ENCODE results near the gene GALNT13. TPM values are rescaled to one million over a fixed set of nuclear protein-coding genes. Genes with fewer than 3 reads are reported as not detected.

The GALNT13 gene
- total RNA-seq, 8 experiments from 2014 or later = 5.7 to 46.1 (median 16.6) TPM

GRCh38 chr2:153886833-153887232 is 15.1 kb downstream of the GALNT13 start:
- ATAC-seq (replicated peaks in 6 of 8) = no peak
- H3K27ac ChIP-seq = no peak overlapping the region
- in situ Hi-C loops (cut with MboI; ENCODE audit: low pct_unique_long_range_greater_than_20kb in 2 of 9, low sequenced_read_pairs in 9 of 9, unreplicated experiment in 9 of 9) = no loop called here
- no peak overlapping the region for H3K4me3 ChIP-seq
- peaks cover 4 to 5% of the 10 kb centered on the region in 2 donors for H3K4me1 ChIP-seq (replicated peaks in 1 of 2)

- in situ Hi-C loops (cut with MboI; ENCODE audit: low pct_unique_long_range_greater_than_20kb in 2 of 9, low sequenced_read_pairs in 9 of 9, unreplicated experiment in 9 of 9) = no loop called here
- 0 to 33% (median 10%) methylated on average over 1 of the region's 1 CpG; no CpG with 5 or more reads in 6 of the 10 experiments for WGBS, 10 experiments
- Histone ChIP-seq H3K27ac (peak overlapping the region in 1 of 2 donors; percentile 28), H3K4me3 (no peak overlapping the region), H3K4me1 (replicated peaks in 1 of 2) (peaks cover 4 to 5% of the 10 kb centered on the region in 2 donors)
- peak; percentile 16 to 67 (median 43) for ATAC-seq (replicated peaks in 6 of 8)
Observed at GRCh38 chr2:153890576-153890975, 18.9 kb downstream of the GALNT13 start.

- in situ Hi-C loops (cut with MboI; ENCODE audit: low pct_unique_long_range_greater_than_20kb in 2 of 9, low sequenced_read_pairs in 9 of 9, unreplicated experiment in 9 of 9) = no loop called here
- Histone ChIP-seq H3K4me3 (no peak overlapping the region), H3K27ac (no peak overlapping the region), H3K4me1 (replicated peaks in 1 of 2) (peaks cover 4 to 5% of the 10 kb centered on the region in 2 donors)
- peak in 1 of 8 experiments; percentile 14 for ATAC-seq (replicated peaks in 6 of 8)
Observed at GRCh38 chr2:153891051-153891450, 19.3 kb downstream of the GALNT13 start.

GRCh38 chr2:153912798-153913396 is 41.2 kb downstream of the GALNT13 start:
- H3K4me1 ChIP-seq (replicated peaks in 1 of 2) = no peaks in the 10 kb centered on the region
- in situ Hi-C loops (cut with MboI; ENCODE audit: low pct_unique_long_range_greater_than_20kb in 2 of 9, low sequenced_read_pairs in 9 of 9, unreplicated experiment in 9 of 9) = no loop called here
- 80 to 100% (median 100%) methylated on average over 1 to 2 of the region's 3 CpGs; no CpG with 5 or more reads in 7 of the 10 experiments for WGBS, 10 experiments
- ATAC-seq (replicated peaks in 6 of 8) = no peak
- H3K4me3 ChIP-seq = no peak overlapping the region
- no peak overlapping the region for H3K27ac ChIP-seq

- in situ Hi-C loops (cut with MboI; ENCODE audit: low pct_unique_long_range_greater_than_20kb in 2 of 9, low sequenced_read_pairs in 9 of 9, unreplicated experiment in 9 of 9) = no loop called here
Observed at GRCh38 chr2:153917570-153917969, 45.8 kb downstream of the GALNT13 start.

GRCh38 chr2:153935511-153935910 is 63.8 kb downstream of the GALNT13 start:
- ATAC-seq (replicated peaks in 6 of 8) = no peak
- no peak overlapping the region for H3K27ac ChIP-seq
- in situ Hi-C loops (cut with MboI; ENCODE audit: low pct_unique_long_range_greater_than_20kb in 2 of 9, low sequenced_read_pairs in 9 of 9, unreplicated experiment in 9 of 9) = loop anchor here in 1 of 9 experiments (25.0 kb wide), 1 partner anchor 698 kb away; no protein-coding TSS in a partner anchor
- no peaks in the 10 kb centered on the region for H3K4me1 ChIP-seq (replicated peaks in 1 of 2)
- H3K4me3 ChIP-seq = no peak overlapping the region

More at GRCh38 chr2:153917570-153917969, 45.8 kb downstream of the GALNT13 start:
- no peak overlapping the region for H3K4me3 ChIP-seq
- no peaks in the 10 kb centered on the region for H3K4me1 ChIP-seq (replicated peaks in 1 of 2)
- ATAC-seq (replicated peaks in 6 of 8) = no peak
- H3K27ac ChIP-seq = no peak overlapping the region

- in situ Hi-C loops (cut with MboI; ENCODE audit: low pct_unique_long_range_greater_than_20kb in 2 of 9, low sequenced_read_pairs in 9 of 9, unreplicated experiment in 9 of 9) = loop anchor here in 1 of 9 experiments (25.0 kb wide), 1 partner anchor 702 kb away; no protein-coding TSS in a partner anchor
- WGBS, 10 experiments = 40 to 100% (median 74%) methylated on average over 1 to 3 of the region's 3 CpGs
- H3K4me1 ChIP-seq (replicated peaks in 1 of 2) = no peaks in the 10 kb centered on the region
Observed at GRCh38 chr2:153939124-153939796, 67.5 kb downstream of the GALNT13 start.

GRCh38 chr2:153940511-153940910 is 68.8 kb downstream of the GALNT13 start:
- in situ Hi-C loops (cut with MboI; ENCODE audit: low pct_unique_long_range_greater_than_20kb in 2 of 9, low sequenced_read_pairs in 9 of 9, unreplicated experiment in 9 of 9) = loop anchor here in 1 of 9 experiments (25.0 kb wide), 1 partner anchor 703 kb away; no protein-coding TSS in a partner anchor
- Histone ChIP-seq H3K27ac (no peak overlapping the region), H3K4me1 (replicated peaks in 1 of 2) (no peaks in the 10 kb centered on the region), H3K4me3 (no peak overlapping the region)
- ATAC-seq (replicated peaks in 6 of 8) = no peak
- WGBS, 10 experiments = 18 to 97% (median 78%) methylated on average over 1 to 3 of the region's 3 CpGs; no CpG with 5 or more reads in 2 of the 10 experiments

More at GRCh38 chr2:153939124-153939796, 67.5 kb downstream of the GALNT13 start:
- ATAC-seq (replicated peaks in 6 of 8) = peak in 2 of 8 experiments; percentile 31 to 46
- no peak overlapping the region for H3K4me3 ChIP-seq
- no peak overlapping the region for H3K27ac ChIP-seq

GRCh38 chr2:153944800-153945199 is 73.1 kb downstream of the GALNT13 start:
- no peak overlapping the region for H3K4me3 ChIP-seq
- no peak overlapping the region for H3K27ac ChIP-seq
- ATAC-seq (replicated peaks in 6 of 8) = no peak
- 46 to 100% (median 90%) methylated on average over 3 to 8 of the region's 8 CpGs for WGBS, 10 experiments
- in situ Hi-C loops (cut with MboI; ENCODE audit: low pct_unique_long_range_greater_than_20kb in 2 of 9, low sequenced_read_pairs in 9 of 9, unreplicated experiment in 9 of 9) = loop anchor here in 1 of 9 experiments (25.0 kb wide), 1 partner anchor 707 kb away; no protein-coding TSS in a partner anchor
- H3K4me1 ChIP-seq (replicated peaks in 1 of 2) = no peaks in the 10 kb centered on the region

- H3K4me3 ChIP-seq = no peak overlapping the region
- ATAC-seq (replicated peaks in 6 of 8) = no peak
Observed at GRCh38 chr2:153946036-153946435, 74.3 kb downstream of the GALNT13 start.

GRCh38 chr2:153953761-153954160 is 82.0 kb downstream of the GALNT13 start:
- peak in 1 of 8 experiments; percentile 8 for ATAC-seq (replicated peaks in 6 of 8)
- in situ Hi-C loops (cut with MboI; ENCODE audit: low pct_unique_long_range_greater_than_20kb in 2 of 9, low sequenced_read_pairs in 9 of 9, unreplicated experiment in 9 of 9) = no loop called here
- Histone ChIP-seq H3K27ac (no peak overlapping the region), H3K4me1 (replicated peaks in 1 of 2) (no peaks in the 10 kb centered on the region), H3K4me3 (no peak overlapping the region)

More at GRCh38 chr2:153946036-153946435, 74.3 kb downstream of the GALNT13 start:
- no peaks in the 10 kb centered on the region for H3K4me1 ChIP-seq (replicated peaks in 1 of 2)
- no peak overlapping the region for H3K27ac ChIP-seq
- in situ Hi-C loops (cut with MboI; ENCODE audit: low pct_unique_long_range_greater_than_20kb in 2 of 9, low sequenced_read_pairs in 9 of 9, unreplicated experiment in 9 of 9) = loop anchor here in 1 of 9 experiments (25.0 kb wide), 1 partner anchor 709 kb away; no protein-coding TSS in a partner anchor

GRCh38 chr2:153963256-153963655 is 91.5 kb downstream of the GALNT13 start:
- ATAC-seq (replicated peaks in 6 of 8) = no peak
- 0 to 100% (median 51%) methylated on average over 1 of the region's 1 CpG; no CpG with 5 or more reads in 2 of the 10 experiments for WGBS, 10 experiments
- Histone ChIP-seq H3K4me3 (no peak overlapping the region), H3K4me1 (replicated peaks in 1 of 2) (no peaks in the 10 kb centered on the region), H3K27ac (no peak overlapping the region)
- in situ Hi-C loops (cut with MboI; ENCODE audit: low pct_unique_long_range_greater_than_20kb in 2 of 9, low sequenced_read_pairs in 9 of 9, unreplicated experiment in 9 of 9) = no loop called here

- in situ Hi-C loops (cut with MboI; ENCODE audit: low pct_unique_long_range_greater_than_20kb in 2 of 9, low sequenced_read_pairs in 9 of 9, unreplicated experiment in 9 of 9) = no loop called here
- H3K4me3 ChIP-seq = no peak overlapping the region
- ATAC-seq (replicated peaks in 6 of 8) = no peak
- no peak overlapping the region for H3K27ac ChIP-seq
- WGBS, 10 experiments = 33 to 100% (median 86%) methylated on average over 1 to 4 of the region's 5 CpGs; no CpG with 5 or more reads in 3 of the 10 experiments
- H3K4me1 ChIP-seq (replicated peaks in 1 of 2) = no peaks in the 10 kb centered on the region
Observed at GRCh38 chr2:153967248-153967973, 95.7 kb downstream of the GALNT13 start.

Measured in motor neuron (in vitro differentiated cells).